CD4-positive, alpha-beta T cell treated with Interleukin-1 beta for 1 hour (primary cell): Measurements from ENCODE around the gene MSANTD4.
"Not testable (repeated sequence)": the region's sequence is repeated elsewhere in the genome, so short reads cannot be mapped to it uniquely, and the experiment has no call there.

Experiments
- DNase-seq, 2 donors: peaks; one replicate each; pipeline ENCODE4 v3.0.0-alpha.2; 2020 to 2022

MSANTD4 gene

GRCh38 chr11:106021967-106022794, at the start of gene MSANTD4:
TSS of gene MSANTD4 (minus strand) at chr11:106022240. CDS start at chr11:106010917, 11,323 bp downstream.
- peak; percentile 95 to 97 for DNase-seq

- DNase-seq, result no peak
These were observed 48.6 kb upstream of the MSANTD4 start for GRCh38 chr11:106070606-106071005.

DNA sequence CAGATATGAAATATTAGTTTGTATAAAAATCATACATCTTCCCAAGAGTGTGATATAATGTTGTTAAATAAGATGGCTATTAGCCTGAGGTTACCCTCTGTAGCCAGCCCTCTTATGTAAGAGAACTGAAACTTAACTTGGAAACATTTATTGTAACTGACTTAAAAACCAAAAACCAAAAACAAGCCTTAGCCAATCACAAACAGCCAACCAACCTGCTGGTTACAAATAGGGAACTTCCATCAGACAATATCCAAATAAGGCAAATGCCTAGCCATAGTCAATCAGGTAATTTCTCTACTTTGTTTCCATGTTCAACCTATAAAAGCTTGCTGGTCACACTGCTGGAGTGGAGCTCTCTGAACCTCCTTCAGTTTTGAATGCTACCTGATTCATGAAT, 41.0 kb upstream of the MSANTD4 start:
- no peak for DNase-seq

DNA sequence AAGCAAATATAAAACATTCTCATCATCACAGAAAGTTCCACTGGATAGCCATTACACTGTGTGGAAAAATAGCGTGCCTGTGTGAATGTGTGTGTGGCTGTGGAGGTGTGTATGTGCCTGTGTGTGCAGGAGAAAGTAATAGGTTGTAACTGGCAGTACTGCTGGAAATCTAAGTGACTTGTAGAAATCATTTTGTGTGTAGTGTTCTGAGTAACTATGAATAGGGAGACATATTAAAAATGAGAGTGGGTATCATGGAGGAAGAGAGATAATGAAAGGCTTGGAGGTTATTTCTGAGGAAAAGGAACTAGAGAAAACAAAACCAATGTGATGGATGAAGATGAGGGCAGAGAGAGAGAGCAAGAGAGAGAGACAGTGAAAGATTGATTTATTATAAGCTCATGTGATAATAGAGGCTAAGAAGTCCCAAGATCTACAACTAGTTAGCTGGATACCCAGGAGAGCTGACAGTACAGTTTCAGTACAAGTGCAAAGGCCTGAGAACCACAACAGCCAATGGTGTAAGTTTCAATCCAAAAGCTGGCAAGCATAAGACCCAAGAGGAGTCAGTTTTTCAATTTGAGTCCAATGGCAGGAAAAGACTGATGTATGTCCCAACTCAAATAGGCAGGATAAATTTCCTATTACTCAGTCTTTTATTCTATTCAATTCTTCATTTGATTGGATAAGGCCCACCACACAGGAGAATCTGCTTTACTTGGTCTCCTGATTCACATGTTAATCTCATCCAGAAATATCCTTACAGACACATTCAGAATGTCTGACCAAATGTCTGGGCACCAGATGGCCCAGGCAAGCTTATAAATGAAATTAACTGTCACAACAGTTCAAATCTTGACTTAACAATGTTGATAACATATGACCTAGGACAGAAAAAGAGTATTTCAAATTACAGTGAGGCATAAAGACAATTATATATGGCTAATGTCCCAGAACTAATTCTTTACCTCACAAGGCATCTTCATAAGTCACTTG, 40.2 kb upstream of the MSANTD4 start:
- no peak for DNase-seq

- no peak for DNase-seq
These were observed 39.3 kb upstream of the MSANTD4 start for GRCh38 chr11:106061249-106061784.

DNA sequence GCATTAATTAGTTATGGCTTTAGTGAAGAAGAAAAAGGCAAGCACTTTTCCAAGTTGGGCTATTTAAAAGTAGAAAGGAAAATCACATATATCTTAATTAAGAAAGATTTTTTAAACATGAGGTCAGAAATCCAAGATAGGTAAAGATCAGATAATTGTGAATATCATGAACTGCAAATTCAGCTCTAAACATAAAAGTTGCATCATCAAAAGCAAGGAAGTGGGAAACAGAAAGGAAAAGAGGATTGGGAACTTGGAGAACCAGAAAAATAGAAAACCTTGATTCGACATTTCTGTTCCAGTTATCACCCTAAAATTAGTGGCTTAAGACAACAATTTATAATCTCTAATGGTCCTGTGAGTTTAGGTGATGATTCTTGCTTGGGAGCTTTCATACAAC, 37.6 kb upstream of the MSANTD4 start:
- DNase-seq, result no peak

DNA sequence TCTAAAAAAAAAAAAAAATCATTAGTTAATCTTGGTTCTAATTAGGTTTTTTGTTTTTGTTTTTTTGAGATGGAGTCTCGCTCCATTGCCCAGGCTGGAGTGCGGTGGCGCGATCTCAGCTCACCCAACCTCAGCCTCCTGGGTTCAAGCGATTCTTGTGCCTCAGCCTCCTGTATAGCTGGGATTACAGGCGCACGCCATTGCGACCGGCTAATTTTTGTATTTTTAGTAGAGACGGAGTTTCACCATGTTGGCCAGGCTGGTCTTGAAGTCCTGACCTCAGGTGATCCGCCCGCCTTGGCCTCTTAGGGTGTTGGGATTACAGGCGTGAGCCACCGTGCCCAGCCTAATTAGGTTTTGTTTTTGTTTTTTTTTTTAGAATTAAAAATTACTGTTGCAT, 36.3 kb upstream of the MSANTD4 start:
- not testable (repeated sequence) for DNase-seq

DNA sequence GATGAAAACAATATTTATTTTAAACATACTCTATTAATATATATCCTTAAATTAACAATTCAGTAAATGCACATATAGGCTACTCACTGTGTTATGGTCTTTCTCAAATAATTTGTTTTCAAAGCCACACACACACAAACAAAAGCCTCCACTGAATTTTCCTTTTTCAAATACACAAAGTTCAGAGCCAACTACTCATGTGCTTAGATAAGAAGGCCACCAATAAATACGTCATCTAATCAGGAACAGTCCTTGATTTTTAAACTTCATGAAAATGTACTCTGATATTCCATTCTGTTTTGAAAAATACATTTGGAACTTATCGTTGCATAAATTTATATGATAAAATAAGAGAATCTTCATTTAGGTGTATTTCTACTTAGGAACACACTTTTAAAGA, 29.1 kb upstream of the MSANTD4 start:
- no peak for DNase-seq

DNA sequence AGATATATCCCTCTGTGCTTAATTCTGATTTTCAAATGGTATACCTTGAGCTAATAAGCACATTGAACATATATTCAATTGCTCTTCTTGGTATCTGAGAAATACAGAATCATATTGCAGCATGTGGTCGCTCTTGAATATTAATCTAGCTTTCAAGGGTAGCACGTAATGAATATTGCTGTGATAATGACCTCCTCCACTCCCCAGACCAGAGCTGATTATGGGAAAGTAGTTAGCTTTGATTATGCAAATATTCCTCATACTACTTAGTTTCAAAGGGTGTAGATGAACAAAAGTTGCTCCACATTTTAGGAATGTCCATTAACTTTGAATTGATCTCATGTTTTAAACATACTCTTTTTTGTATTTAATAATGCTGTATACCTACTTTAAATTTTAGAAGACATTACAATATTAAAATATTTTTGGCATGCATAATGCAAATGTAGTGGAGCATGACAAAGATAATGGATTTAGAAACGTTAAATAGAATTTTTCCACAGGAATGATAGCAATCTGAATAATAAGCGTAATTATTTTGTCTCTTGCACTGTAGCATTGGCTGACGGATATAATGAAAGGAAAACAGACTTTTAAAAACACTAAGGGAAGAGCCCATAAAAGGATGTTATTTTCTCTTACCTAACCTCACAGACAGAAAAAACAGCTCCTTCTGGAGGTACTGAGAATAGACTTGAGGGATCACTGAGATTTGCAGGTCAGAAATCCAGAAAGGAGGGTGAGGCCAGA, 27.9 kb upstream of the MSANTD4 start:
- DNase-seq, result no peak

GRCh38 chr11:106047631-106048030, 25.6 kb upstream of the MSANTD4 start:
- no peak for DNase-seq

GRCh38 chr11:106043540-106043939, 21.5 kb upstream of the MSANTD4 start:
- DNase-seq, result no peak

DNA sequence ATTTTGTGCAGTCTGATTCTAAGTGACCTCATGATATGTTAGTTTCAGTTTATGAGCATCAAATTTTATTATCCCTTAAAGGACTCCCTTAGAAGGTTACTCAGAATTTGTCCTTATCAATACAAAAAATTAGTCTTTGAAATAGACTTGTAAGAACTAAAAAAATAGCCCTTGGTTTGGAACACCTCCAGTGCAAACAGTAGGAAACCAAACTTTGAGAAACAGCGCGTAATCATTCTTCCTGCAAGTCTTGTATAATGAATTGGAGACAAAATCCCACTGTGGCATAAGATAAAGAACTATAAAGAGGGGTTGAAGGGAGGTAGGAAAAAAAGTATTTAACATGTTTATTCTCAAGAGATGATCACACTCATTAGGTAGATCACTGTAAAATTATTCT, 10.8 kb upstream of the MSANTD4 start:
- DNase-seq, result no peak

- no peak for DNase-seq
These were observed 9.9 kb upstream of the MSANTD4 start for GRCh38 chr11:106031936-106032335.

- DNase-seq, result no peak
These were observed 9.3 kb upstream of the MSANTD4 start for GRCh38 chr11:106031202-106031810.

- no peak for DNase-seq
These were observed 8.6 kb upstream of the MSANTD4 start for GRCh38 chr11:106030609-106031008.

DNA sequence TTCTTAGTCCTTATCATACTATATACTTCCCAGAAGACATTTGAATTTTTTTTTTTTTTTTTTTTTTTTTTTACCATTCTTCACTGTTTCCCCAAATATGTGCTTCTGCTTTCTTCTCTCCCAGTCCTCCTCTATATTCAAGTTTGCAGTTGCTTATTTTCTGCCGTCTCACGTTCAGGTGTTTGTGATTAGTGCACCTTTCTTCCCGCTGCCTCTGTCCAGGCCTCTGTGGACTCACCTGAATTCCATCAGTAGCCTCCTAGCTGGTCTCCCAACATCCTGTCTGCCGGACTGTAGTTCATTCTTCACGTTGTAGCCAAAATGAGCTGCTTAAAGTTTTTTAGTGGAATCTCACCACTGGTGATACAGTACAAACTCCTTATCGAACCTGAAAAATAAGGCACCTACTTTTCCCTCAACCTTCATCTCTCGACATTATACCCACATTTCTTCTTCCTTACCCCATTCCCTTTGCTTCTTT, 795 bp upstream of the MSANTD4 start:
- DNase-seq, result no peak

DNA sequence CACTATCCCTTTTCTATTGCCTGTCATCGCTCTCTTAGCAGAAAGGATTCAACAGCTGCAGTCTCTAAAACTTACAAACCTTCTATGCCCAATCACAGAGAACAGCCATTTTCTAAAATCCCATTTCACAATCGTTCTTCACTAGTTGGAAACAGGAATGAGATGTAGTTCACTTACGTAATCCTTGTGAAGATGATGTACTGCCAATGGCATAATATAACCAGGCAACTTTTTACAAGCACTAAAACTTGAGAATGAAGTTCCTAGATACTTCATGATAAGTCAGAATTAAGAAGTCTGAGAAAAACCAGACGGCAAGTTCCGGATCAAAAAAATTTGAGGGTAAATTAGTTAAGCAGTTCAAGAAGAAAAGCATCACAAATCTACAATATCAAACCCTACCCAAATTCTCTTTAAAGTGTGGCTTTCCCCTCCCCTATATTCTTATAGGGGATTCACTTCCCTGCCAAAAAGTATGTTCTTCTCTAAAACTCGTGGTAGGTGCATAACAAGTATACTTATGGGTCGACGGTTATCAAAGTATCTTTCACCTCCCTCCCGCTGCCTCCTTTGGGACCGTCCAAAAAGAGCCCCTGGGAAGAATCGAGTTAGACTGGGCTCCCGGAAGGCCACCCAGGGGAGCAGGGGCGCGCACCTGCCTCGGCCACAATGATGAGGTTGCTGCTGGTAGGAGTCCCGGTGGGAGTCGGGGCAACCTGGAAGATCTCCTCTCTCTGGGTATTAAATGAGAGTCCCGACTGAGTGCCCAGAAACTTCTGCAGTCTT, 666 bp downstream of the MSANTD4 start:
- DNase-seq, result no peak

DNA sequence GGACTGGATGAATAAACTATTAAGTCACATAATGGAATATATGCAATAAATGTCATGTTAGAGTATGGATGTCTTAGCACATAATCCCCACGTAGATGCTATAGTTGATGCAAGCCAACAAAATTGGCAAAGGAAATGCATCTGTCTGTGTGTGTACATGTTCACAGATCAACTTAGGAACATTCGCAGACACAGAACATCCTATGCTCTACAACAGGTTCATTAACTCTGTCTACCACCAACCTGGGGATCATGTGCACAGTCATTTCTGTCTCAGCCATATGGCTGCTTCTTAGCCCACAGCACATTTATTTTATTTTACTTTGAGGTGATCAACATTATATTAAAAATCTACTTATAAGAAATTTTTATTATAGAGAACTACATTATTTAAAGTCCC, 4.9 kb downstream of the MSANTD4 start:
- DNase-seq, result no peak

GRCh38 chr11:106015066-106015465, 7.0 kb downstream of the MSANTD4 start:
- no peak for DNase-seq

DNA sequence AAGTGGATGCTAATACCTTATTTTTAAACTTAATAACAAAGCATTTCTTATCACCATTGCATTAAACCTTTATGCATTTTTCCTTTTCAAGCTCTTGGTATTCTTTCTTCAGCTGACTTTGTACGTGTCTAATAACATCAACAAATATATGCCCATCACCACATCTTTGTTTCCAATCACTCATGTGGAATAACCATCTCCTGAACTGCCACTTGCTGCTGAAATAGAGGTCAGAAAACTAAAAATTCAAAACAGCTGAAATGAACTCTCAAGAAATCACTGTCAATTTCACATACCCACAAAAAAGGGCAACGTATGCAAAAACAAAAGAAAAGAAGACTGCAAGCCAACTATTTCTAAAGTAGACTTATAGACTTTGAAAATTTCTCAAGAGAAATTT, 7.4 kb downstream of the MSANTD4 start:
- DNase-seq, result no peak

- no peak for DNase-seq
These were observed 8.0 kb downstream of the MSANTD4 start for GRCh38 chr11:106014035-106014434.
